Smooth muscle cell of the brain vasculature (primary cell): ENCODE results near the gene KDM4C.
"Not testable (repeated sequence)": the region's sequence is repeated elsewhere in the genome, so short reads cannot be mapped to it uniquely, and the experiment has no call there.

ENCODE experiments used
- DNase-seq: peaks from one replicate; pipeline ENCODE4 v3.0.0-alpha.2; 2012; ENCODE audit warnings: low read depth, low spot score

The KDM4C gene

GRCh38 chr9:6757456-6758247, at the start of gene KDM4C:
TSS of gene KDM4C (plus strand) at chr9:6757973. CDS start at chr9:6792989, 35,016 bp downstream.
- peak; percentile 89 for DNase-seq

GRCh38 chr9:6708732-6709131, 49.0 kb upstream of the KDM4C start:
- DNase-seq: no peak

GRCh38 chr9:6711403-6711802, 46.4 kb upstream of the KDM4C start:
- DNase-seq: no peak

GRCh38 chr9:6712041-6712440, 45.7 kb upstream of the KDM4C start:
- no peak for DNase-seq

- no peak for DNase-seq
Observed at GRCh38 chr9:6714176-6714575, 43.6 kb upstream of the KDM4C start.

- not testable (repeated sequence) for DNase-seq
Observed at GRCh38 chr9:6715153-6715754, 42.5 kb upstream of the KDM4C start.

DNA sequence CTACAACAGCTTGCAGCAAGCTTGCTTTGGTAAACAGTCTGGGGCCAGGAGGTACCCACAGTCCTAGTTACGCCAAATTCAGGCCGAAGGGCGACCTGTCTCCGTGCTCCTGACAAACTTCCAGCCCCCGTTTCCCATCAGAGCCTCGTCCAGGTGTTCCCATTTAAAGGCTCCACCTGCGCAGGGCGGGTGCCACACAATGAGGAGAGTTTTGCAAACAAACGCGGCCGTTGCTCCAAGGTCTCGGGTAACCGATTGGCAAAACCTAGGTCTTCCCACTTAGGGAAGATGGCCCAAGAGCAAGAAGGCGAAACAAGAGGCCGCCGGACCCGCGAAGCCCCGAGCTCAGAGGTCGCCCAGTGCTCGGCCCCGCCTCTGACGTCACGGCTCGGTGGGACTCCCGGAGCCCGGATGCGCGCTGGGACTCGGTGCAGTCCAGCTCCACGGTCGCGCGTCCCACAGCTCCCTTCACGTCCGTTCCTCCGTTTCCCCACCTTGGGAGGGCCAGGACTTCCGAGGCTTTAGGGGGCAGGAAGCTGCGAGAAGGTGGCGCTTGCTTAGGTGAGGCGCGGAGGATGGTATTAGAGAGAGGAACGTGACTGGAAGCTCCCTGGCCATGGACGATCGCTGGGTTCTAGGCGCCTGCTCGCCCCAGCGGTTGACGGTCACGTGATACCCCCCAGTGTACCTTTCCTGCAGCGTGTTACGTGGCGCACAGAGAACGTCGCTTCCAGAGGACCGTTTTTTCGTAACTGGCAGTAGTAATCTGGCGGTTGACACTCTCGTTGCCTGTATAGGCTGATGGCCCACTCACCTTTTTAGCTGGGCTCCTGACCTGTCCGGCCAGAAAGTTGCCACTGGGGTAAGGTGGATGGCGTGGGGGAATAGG, 41.8 kb upstream of the KDM4C start:
- DNase-seq: no peak

DNA sequence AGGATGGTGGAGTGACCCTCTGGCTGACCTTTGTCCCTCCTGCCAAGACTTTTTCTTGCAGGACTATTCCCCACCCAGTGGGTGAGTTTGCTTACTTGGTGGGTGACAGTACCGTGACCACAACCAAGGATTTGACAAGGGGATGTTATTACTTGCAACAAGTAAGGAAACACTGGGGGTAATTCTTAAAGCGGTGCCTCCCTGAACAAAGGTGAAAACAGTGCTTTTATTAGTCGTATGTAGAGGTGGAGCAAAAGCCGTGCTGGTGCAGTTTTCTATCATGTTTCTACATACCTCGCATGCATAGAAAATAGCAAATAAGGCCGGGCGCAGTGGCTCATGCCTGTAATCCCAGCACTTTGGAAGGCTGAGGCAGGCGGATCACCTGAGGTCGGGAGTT, 41.0 kb upstream of the KDM4C start:
- DNase-seq: no peak

GRCh38 chr9:6723881-6724420, 33.8 kb upstream of the KDM4C start:
- DNase-seq: no peak

GRCh38 chr9:6733257-6733656, 24.5 kb upstream of the KDM4C start:
- no peak for DNase-seq

DNA sequence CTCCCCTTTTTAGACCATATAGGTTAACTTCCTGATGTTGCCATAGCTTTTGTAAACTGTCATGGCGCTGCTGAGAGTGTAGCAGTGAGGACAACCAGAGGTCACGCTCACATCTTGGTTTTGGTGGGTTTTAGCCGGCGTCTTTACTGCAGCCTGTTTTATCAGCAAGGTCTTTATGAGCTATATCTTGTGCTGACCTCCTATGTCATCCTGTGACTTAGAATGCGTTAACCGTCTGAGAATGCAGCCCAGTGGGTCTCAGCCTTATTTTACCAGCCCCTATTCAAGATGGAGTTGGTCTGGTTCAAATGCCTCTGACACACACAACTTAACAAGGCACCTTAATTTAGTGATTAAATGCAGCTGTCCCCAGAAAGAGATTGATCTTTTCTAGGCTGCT, 23.9 kb upstream of the KDM4C start:
- no peak for DNase-seq

GRCh38 chr9:6735422-6735821, 22.4 kb upstream of the KDM4C start:
- DNase-seq: no peak

DNA sequence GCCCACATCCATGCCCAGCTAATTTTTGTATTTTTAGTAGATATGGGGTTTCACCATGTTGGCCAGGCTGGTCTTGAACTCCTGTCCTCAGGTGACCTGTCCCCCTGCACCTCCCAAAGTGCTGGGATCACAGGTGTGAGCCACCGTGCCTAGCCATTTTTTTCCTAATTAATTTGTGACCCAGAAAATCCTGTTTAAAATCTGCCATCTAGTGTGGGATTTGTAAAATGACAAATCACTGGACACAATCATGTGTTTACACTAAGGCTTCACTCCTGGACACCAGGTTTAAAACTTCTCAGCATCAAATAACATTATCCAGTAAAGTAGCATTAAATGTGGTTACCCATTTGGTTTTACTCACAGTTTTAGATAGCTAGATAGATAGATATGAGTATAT, 18.6 kb upstream of the KDM4C start:
- no peak for DNase-seq

DNA sequence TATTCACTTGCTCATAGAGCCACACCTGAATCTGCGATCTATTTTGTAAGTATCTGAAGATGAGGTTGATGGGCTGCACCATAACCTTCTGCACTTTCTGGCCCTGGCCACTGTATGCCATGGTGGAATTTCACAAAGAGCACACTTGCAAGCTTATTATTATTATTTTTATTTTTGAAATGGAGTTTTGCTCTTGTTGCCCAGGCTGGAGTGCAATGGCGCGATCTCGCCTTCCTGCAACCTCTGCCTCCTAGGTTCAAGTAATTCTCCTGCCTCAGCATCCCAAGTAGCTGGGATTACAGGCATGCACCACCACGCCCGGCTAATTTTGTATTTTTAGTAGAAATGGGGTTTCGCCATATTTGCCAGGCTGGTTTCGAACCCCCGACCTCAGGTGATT, 8.9 kb upstream of the KDM4C start:
- not testable (repeated sequence) for DNase-seq

- DNase-seq: not testable (repeated sequence)
Observed at GRCh38 chr9:6754861-6755260, 2.9 kb upstream of the KDM4C start.

DNA sequence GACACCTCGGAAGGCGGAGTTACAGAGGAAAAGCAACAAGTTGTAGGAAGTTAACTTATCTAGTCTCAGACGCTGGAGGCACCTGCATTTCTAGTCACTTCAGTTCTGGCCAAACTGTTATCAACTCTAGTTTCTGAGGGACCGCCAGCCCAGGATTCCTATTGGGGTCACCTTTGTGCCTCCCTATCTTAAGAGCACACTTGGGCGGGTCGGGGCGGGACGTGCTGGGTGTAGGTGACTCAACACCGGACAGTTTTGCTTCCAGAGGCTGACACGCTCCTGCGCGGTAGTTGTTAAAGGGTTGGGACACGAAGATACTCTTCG, 679 bp upstream of the KDM4C start:
- DNase-seq: peak; percentile 33

GRCh38 chr9:6758248-6758497, 400 bp downstream of the KDM4C start:
- DNase-seq: no peak

- peak; percentile 10 for DNase-seq
Observed at GRCh38 chr9:6758498-6759184, 868 bp downstream of the KDM4C start.

DNA sequence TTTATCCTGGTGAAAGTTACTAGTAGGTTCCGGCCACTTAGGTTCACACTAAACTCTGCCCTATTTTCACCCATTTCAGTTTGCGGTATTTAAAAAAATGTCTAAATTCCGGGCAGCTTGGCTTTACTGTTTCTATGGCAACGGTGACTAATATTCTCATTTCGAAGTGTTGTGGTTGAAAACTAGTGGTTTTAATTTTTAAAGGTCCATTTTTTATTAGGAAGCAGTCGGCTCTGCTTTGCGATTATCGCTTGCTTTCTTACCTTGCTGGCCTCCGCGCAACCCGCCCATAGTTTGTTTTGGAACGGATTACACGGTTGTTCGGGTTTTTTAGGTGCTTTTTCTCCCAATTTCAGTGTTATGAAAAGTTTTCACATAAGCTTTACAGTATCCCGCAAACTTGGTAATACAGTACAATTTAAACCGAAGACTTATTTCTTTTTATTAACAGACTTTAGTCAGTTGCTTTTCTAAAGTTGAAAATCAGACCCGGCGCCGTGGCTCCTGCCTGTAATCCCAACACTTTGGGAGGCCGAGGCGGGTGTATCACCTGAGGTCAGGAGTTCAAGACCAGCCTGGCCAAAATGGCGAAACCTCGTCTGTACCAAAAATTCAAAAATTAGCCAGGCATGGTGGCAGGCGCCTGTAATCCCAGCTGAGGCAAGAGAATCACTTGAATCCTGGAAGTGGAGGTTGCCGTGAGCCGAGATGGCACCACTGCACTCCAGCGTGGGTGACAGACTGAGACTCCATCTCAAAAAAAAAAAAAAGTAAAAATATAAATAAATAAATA, 1.6 kb downstream of the KDM4C start:
- peak; percentile 18 for DNase-seq

- no peak for DNase-seq
Observed at GRCh38 chr9:6761306-6761705, 3.5 kb downstream of the KDM4C start.

DNA sequence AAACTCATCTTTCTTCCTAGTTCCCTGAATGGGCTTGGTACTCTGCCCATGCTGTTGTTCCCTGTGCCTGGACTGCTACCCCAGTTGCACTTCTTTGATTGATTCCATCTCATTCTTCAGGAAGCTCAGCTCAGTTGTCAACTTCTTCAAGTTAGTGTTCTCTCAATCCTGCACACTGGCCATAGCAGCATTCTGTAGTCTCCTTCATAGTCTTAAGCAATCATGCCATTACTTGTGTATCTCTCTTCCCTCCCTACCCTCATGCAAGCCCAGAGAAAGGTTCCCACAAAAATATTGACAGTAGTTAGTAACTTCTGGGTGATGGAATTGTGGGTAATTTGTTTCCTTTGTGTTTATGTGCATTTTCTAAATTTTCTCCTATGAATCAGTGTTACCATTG, 5.5 kb downstream of the KDM4C start:
- no peak for DNase-seq
